GM18870 (cell line): ENCODE data around the gene PJA1.

Experiments
- ATAC-seq: cut with Tn5 transposase; IDR thresholded peaks from one replicate; pipeline ENCODE4 v1.9.1; 2021; ENCODE audit warnings: moderate library complexity; ENCODE audit not compliant: unreplicated experiment

PJA1 gene

GRCh38 chrX:69119122-69119521 lies 46.1 kb downstream of the PJA1 start:
- no peak for ATAC-seq

DNA sequence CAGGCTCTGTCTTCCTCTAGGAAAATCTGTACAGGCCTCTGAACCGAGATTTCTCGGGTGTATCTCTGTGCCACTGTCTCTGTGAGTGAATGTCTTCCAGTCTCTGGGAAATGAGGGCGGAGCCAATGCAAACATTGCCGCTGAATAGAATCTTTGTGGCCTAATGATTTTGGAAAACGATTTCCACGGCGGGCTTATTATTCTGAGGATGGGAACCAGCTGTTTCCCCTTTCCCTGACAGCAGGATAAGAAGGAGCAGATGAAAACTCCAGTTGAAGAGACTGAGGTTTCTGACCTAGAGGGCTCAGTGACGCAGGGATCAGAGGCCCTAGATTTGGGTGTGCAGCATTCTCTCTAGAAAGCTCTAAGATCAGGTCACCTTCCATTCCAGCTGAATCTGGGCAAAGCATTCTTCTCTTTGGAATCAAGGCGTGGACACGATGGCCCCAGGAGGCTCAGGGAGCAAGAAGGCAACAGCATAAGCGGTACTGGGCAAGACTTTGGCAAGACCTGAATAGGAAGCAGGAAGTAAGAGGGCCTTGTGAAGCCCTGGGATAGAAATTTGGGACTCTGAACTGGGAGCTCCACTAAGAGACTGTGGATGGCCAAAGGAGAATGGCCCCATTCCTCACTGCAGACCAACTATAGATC lies 47.3 kb downstream of the PJA1 start:
- no peak for ATAC-seq

- ATAC-seq, result no peak
Measured at GRCh38 chrX:69116077-69116476, 49.2 kb downstream of the PJA1 start.

DNA sequence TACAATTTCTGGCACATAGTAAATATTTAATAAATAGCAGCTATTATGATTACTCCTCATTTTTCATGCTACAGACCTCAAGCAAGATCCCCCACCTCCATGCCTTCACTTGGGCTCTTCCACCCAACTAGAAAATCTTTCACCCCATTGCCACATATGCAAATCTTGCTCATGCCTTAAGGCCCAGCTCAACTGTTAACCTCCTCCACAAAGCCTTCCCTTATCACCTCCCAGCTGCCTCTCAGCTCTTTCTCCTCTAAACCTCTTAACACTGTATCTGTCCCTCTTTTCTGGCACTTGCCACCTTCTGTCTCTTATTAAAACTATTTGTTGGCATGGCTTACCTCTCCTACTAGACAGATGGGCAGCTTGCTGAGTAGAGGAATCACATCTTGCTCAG lies 51.5 kb downstream of the PJA1 start:
- ATAC-seq, result no peak
